HK-2 (cell line): ENCODE data around the gene NOTCH1.

Source experiments
- DNase-seq: peaks from one replicate; pipeline ENCODE4 v3.0.0-alpha.2; 2018; ENCODE audit not compliant: unreplicated experiment

Gene NOTCH1

GRCh38 chr9:136544964-136545691, 720 bp downstream of the NOTCH1 start:
- peak; percentile 42 for DNase-seq

- DNase-seq, result no peak
Observed at GRCh38 chr9:136544548-136544963, 1.3 kb downstream of the NOTCH1 start.

- DNase-seq, result no peak
Observed at GRCh38 chr9:136543830-136544547, 1.9 kb downstream of the NOTCH1 start.

- DNase-seq, result no peak
Observed at GRCh38 chr9:136543280-136543679, 2.6 kb downstream of the NOTCH1 start.

- no peak for DNase-seq
Observed at GRCh38 chr9:136542241-136543040, 3.4 kb downstream of the NOTCH1 start.

- no peak for DNase-seq
Observed at GRCh38 chr9:136541709-136542108, 4.1 kb downstream of the NOTCH1 start.

- no peak for DNase-seq
Observed at GRCh38 chr9:136541179-136541578, 4.7 kb downstream of the NOTCH1 start.

GRCh38 chr9:136539427-136540421, 6.1 kb downstream of the NOTCH1 start:
- no peak for DNase-seq

GRCh38 chr9:136538599-136539426, 7.0 kb downstream of the NOTCH1 start:
- DNase-seq, result no peak

GRCh38 chr9:136537896-136538598, 7.8 kb downstream of the NOTCH1 start:
- no peak for DNase-seq

GRCh38 chr9:136537411-136537810, 8.4 kb downstream of the NOTCH1 start:
- no peak for DNase-seq

- no peak for DNase-seq
Observed at GRCh38 chr9:136536721-136537241, 9.1 kb downstream of the NOTCH1 start.

GRCh38 chr9:136536051-136536720, 9.7 kb downstream of the NOTCH1 start:
- no peak for DNase-seq

- no peak for DNase-seq
Observed at GRCh38 chr9:136535070-136535469, 10.8 kb downstream of the NOTCH1 start.

GRCh38 chr9:136534366-136534765, 11.5 kb downstream of the NOTCH1 start:
- DNase-seq, result no peak

- no peak for DNase-seq
Observed at GRCh38 chr9:136533775-136534157, 12.1 kb downstream of the NOTCH1 start.

GRCh38 chr9:136532799-136533774, 12.8 kb downstream of the NOTCH1 start:
- no peak for DNase-seq
